SJSA1 (cell line): ENCODE results near the gene USP4. TPM values are rescaled to one million over a fixed set of nuclear protein-coding genes. Genes with fewer than 3 reads are reported as not detected.
"Not testable (repeated sequence)": the region's sequence is repeated elsewhere in the genome, so short reads cannot be mapped to it uniquely, and the experiment has no call there.

ENCODE experiments used
- DNase-seq, 2 experiments: peaks; one replicate each; pipeline ENCODE4 v3.0.0-alpha.2; 2015 to 2020; ENCODE audit warnings: low spot score in 2 of 2, low read depth in 1 of 2
- H3K27ac ChIP-seq: fragments of 250-450 bp; sonication (Bioruptor Pico); 2 replicates; pipeline ENCODE4 v1.5.1; 2020; ENCODE audit warnings: mild to moderate bottlenecking, moderate library complexity
- H3K27me3 ChIP-seq: fragments of 250-450 bp; sonication (Bioruptor Pico); replicated peaks from 2 replicates; pipeline ENCODE4 v1.5.1; 2020; ENCODE audit warnings: mild to moderate bottlenecking, moderate library complexity
- H3K36me3 ChIP-seq: fragments of 250-450 bp; sonication (Bioruptor Pico); 2 replicates; pipeline ENCODE4 v1.5.1; 2020; ENCODE audit warnings: mild to moderate bottlenecking
- H3K4me1 ChIP-seq: fragments of 250-450 bp; sonication (Bioruptor Pico); replicated peaks from 2 replicates; pipeline ENCODE4 v1.6.1; 2021; ENCODE audit warnings: mild to moderate bottlenecking
- H3K4me3 ChIP-seq: fragments of 250-450 bp; sonication (Bioruptor Pico); 2 replicates; pipeline ENCODE4 v1.5.1; 2020; ENCODE audit warnings: mild to moderate bottlenecking
- H3K9me3 ChIP-seq: fragments of 250-450 bp; sonication (Bioruptor Pico); replicated peaks from 2 replicates; pipeline ENCODE4 v1.5.1; 2020; ENCODE audit warnings: mild to moderate bottlenecking
- total RNA-seq: library from RNA; depleted of rRNA; stranded (reverse); fragments of >200 nt; shearing (Covaris generic); gene quantifications from 2 replicates; pipeline ENCODE4 v1.2.3, GENCODE V29; 2014

USP4 gene
- total RNA-seq, 1 experiment from 2014 or later = 11.5 TPM

- peaks cover 29% of the 10 kb centered on the region for H3K36me3 ChIP-seq
- peak overlapping the region; percentile 67 for H3K4me3 ChIP-seq
- H3K4me1 ChIP-seq = peaks cover 25% of the 10 kb centered on the region
- H3K27ac ChIP-seq = peak overlapping the region; percentile 80
- no peaks in the 10 kb centered on the region for H3K27me3 ChIP-seq
- H3K9me3 ChIP-seq = no peaks in the 10 kb centered on the region
- DNase-seq = no peak
Measured at GRCh38 chr3:49339581-49339940, 292 bp downstream of the USP4 start.

- Histone ChIP-seq H3K27me3 (no peaks in the 10 kb centered on the region), H3K36me3 (peaks cover 75% of the 10 kb centered on the region), H3K9me3 (no peaks in the 10 kb centered on the region), H3K4me1 (peaks cover 4% of the 10 kb centered on the region), H3K27ac (no peak overlapping the region), H3K4me3 (no peak overlapping the region)
- DNase-seq = no peak
Measured at GRCh38 chr3:49333916-49334633, 5.8 kb downstream of the USP4 start.

- no peaks in the 10 kb centered on the region for H3K27me3 ChIP-seq
- no peak overlapping the region for H3K27ac ChIP-seq
- no peak overlapping the region for H3K4me3 ChIP-seq
- no peaks in the 10 kb centered on the region for H3K9me3 ChIP-seq
- H3K4me1 ChIP-seq = no peaks in the 10 kb centered on the region
- peaks cover 78% of the 10 kb centered on the region for H3K36me3 ChIP-seq
- no peak for DNase-seq
Measured at GRCh38 chr3:49333091-49333490, 6.8 kb downstream of the USP4 start.

- no peaks in the 10 kb centered on the region for H3K27me3 ChIP-seq
- no peaks in the 10 kb centered on the region for H3K9me3 ChIP-seq
- H3K4me3 ChIP-seq = no peak overlapping the region
- H3K27ac ChIP-seq = no peak overlapping the region
- DNase-seq = no peak
- H3K36me3 ChIP-seq = peaks cover 80% of the 10 kb centered on the region
- no peaks in the 10 kb centered on the region for H3K4me1 ChIP-seq
Measured at GRCh38 chr3:49329186-49329585, 10.7 kb downstream of the USP4 start.

GRCh38 chr3:49328350-49328749, 11.5 kb downstream of the USP4 start:
- peaks cover 81% of the 10 kb centered on the region for H3K36me3 ChIP-seq
- not testable (repeated sequence) for H3K9me3 ChIP-seq, H3K4me1 ChIP-seq, H3K4me3 ChIP-seq, DNase-seq, H3K27me3 ChIP-seq, H3K27ac ChIP-seq

GRCh38 chr3:49327485-49327884, 12.4 kb downstream of the USP4 start:
- Histone ChIP-seq H3K36me3 (peaks cover 77% of the 10 kb centered on the region), H3K27me3 (no peaks in the 10 kb centered on the region), H3K4me3 (no peak overlapping the region), H3K9me3 (no peaks in the 10 kb centered on the region), H3K27ac (no peak overlapping the region), H3K4me1 (no peaks in the 10 kb centered on the region)
- DNase-seq = no peak

GRCh38 chr3:49324768-49325167, 15.1 kb downstream of the USP4 start:
- H3K36me3 ChIP-seq = peaks cover 74% of the 10 kb centered on the region
- H3K27me3 ChIP-seq = no peaks in the 10 kb centered on the region
- no peak for DNase-seq
- H3K4me3 ChIP-seq = no peak overlapping the region
- no peak overlapping the region for H3K27ac ChIP-seq
- H3K4me1 ChIP-seq = no peaks in the 10 kb centered on the region
- H3K9me3 ChIP-seq = no peaks in the 10 kb centered on the region

GRCh38 chr3:49316696-49317457, 23.0 kb downstream of the USP4 start:
- no peak for DNase-seq

GRCh38 chr3:49313896-49314688, 25.8 kb downstream of the USP4 start:
- Histone ChIP-seq H3K36me3 (peaks cover 58% of the 10 kb centered on the region), H3K9me3 (no peaks in the 10 kb centered on the region), H3K27me3 (no peaks in the 10 kb centered on the region), H3K27ac (no peak overlapping the region), H3K4me1 (no peaks in the 10 kb centered on the region), H3K4me3 (no peak overlapping the region)
- DNase-seq = no peak

More at GRCh38 chr3:49316696-49317457, 23.0 kb downstream of the USP4 start:
- no peaks in the 10 kb centered on the region for H3K27me3 ChIP-seq
- H3K4me3 ChIP-seq = no peak overlapping the region
- H3K9me3 ChIP-seq = no peaks in the 10 kb centered on the region
- peaks cover 62% of the 10 kb centered on the region for H3K36me3 ChIP-seq
- H3K27ac ChIP-seq = no peak overlapping the region
- no peaks in the 10 kb centered on the region for H3K4me1 ChIP-seq

GRCh38 chr3:49311283-49311682, 28.6 kb downstream of the USP4 start:
- DNase-seq = no peak
- no peaks in the 10 kb centered on the region for H3K27me3 ChIP-seq

GRCh38 chr3:49310677-49311076, 29.2 kb downstream of the USP4 start:
- Histone ChIP-seq H3K4me3 (no peak overlapping the region), H3K9me3 (no peaks in the 10 kb centered on the region), H3K27me3 (no peaks in the 10 kb centered on the region), H3K27ac (no peak overlapping the region), H3K36me3 (peaks cover 46% of the 10 kb centered on the region), H3K4me1 (no peaks in the 10 kb centered on the region)
- no peak for DNase-seq

More at GRCh38 chr3:49311283-49311682, 28.6 kb downstream of the USP4 start:
- no peaks in the 10 kb centered on the region for H3K9me3 ChIP-seq
- no peak overlapping the region for H3K4me3 ChIP-seq
- peaks cover 49% of the 10 kb centered on the region for H3K36me3 ChIP-seq
- H3K27ac ChIP-seq = no peak overlapping the region
- H3K4me1 ChIP-seq = no peaks in the 10 kb centered on the region

GRCh38 chr3:49305608-49306007, 34.2 kb downstream of the USP4 start:
- Histone ChIP-seq H3K4me3 (no peak overlapping the region), H3K27me3 (no peaks in the 10 kb centered on the region), H3K27ac (no peak overlapping the region), H3K4me1 (no peaks in the 10 kb centered on the region), H3K36me3 (peaks cover 42% of the 10 kb centered on the region), H3K9me3 (no peaks in the 10 kb centered on the region)
- DNase-seq = no peak

GRCh38 chr3:49302613-49303012, 37.2 kb downstream of the USP4 start:
- Histone ChIP-seq H3K9me3 (no peaks in the 10 kb centered on the region), H3K27me3 (no peaks in the 10 kb centered on the region), H3K4me3 (no peak overlapping the region), H3K36me3 (peaks cover 61% of the 10 kb centered on the region), H3K4me1 (no peaks in the 10 kb centered on the region), H3K27ac (no peak overlapping the region)
- no peak for DNase-seq

GRCh38 chr3:49300595-49300994, 39.3 kb downstream of the USP4 start:
- H3K36me3 ChIP-seq = peaks cover 69% of the 10 kb centered on the region
- no peak for DNase-seq
- no peak overlapping the region for H3K4me3 ChIP-seq
- H3K4me1 ChIP-seq = no peaks in the 10 kb centered on the region
- H3K9me3 ChIP-seq = no peaks in the 10 kb centered on the region
- no peak overlapping the region for H3K27ac ChIP-seq
- H3K27me3 ChIP-seq = no peaks in the 10 kb centered on the region
